Activated T-helper 9 cell treated with anti-CD3 and anti-CD28 coated beads, Interleukin-2, amount 50 U/mL, for 16 hours (primary cell): ENCODE data around the gene SH3GLB1.

ENCODE experiments used
- DNase-seq: peaks from one replicate; pipeline ENCODE4 v3.0.0-alpha.2; 2020; ENCODE audit warnings: low read depth

The SH3GLB1 gene

DNA sequence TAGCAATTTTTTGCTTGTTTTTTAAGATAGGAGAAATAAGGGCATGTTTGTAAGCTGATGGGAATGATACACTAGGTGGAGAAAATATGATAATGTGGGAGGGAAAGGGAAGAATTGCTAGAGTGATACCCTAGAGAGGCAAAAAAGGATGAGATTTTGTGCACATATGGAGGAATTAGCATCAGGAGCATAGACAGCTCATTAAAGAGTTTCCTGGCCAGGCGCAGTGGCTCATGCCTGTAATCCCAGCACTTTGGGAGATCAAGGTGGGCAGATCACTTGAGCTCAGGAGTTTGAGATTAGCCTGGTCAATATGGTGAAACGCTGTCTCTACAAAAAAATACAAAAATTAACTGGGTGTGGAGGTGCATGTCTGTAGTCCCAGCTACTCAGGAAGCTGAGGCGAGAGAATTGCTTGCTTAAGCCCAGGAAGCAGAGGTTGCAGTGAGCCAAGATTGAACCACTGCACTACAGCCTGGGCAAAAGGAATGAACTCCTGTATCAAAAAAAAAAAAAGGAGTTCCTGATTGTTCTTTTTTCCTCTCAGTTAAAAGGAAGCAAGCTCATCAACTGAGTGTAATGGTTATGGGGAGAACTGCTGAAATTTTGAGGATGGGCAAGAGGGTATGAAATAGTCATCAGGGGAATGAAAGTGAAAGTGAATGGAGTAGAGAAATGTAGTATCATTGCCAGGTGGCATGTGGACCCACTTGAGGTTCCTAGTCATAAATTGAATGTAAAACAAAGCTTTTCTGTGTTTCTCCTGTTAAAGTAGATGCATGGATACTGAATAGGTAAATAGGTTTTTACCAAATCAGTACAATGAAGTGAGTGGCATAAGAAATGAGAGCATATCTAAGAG, 35.5 kb downstream of the SH3GLB1 start:
- no peak for DNase-seq

- no peak for DNase-seq
Measured at GRCh38 chr1:86741947-86742572, 37.7 kb downstream of the SH3GLB1 start.

DNA sequence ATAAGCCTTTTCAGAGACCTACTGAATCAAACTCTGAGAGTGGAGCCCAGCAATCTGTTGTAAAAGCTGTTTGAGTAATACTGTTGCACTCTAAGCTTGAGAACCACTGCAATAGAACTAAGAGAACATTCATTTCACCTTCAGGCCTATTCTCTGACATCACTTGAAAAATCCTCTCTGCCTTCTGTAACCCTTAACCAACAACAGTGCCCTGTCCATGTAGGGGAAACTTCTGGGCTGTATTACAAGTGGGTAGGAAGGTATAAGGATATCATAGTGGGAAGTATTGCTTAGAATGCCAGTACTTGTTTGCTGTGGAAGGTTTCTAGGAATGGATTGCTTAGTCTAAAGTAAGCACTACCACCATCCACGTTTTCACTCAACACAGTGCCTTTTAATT, 42.9 kb downstream of the SH3GLB1 start:
- no peak for DNase-seq

DNA sequence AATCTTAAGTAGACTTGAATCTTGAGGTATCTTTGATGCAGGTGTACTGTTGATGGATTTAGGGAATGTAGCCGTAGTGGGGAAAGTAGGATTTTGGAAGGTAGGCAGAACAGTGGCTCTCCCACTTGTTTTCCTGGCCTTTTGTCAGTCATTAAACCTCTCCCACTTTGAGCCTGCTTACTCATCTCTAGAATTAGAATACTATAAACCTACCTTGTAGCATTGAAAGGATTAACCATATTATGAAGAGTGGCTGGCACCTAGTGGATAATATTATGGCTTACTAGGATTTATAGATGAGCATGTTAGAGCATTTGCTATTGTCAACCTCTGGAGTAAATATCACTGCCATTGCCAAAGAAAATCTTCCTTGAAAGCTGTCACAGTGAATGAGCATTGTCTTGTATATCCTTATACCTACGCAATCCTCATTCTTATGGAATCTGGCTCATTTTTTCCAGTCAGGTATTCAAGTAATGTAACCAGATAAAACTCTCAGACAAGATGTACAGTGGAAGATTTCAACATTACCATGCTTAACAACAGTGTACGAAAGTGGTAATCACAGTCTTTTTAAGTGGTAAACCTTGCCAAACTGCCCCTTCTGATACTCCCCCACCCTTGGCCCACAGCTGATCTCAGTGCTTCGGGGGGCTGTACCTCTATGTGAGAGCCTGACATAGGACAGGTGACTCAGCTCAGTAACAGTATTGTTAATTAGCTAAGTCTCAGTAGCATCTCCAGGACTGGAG, 44.4 kb downstream of the SH3GLB1 start:
- no peak for DNase-seq

DNA sequence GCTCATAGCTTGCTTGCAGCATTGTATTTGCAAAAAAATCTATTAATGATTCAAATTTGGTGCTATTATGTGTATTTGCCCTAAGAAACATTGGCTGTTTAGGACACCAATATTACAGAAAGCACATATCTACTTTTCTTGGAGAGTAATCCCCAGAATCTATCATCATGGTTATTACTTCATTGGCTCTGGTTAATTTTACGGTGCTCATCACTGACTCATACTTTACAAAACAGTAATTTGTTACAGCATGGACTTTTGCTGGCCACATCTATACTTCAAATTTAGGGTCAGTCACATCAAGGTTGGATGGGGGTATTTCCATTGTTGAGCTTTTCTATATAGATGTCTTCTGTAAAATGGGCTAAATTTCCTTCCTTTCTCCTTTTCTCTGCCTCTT, 45.7 kb downstream of the SH3GLB1 start:
- DNase-seq: no peak

GRCh38 chr1:86750530-86750929, 46.2 kb downstream of the SH3GLB1 start:
- no peak for DNase-seq

DNA sequence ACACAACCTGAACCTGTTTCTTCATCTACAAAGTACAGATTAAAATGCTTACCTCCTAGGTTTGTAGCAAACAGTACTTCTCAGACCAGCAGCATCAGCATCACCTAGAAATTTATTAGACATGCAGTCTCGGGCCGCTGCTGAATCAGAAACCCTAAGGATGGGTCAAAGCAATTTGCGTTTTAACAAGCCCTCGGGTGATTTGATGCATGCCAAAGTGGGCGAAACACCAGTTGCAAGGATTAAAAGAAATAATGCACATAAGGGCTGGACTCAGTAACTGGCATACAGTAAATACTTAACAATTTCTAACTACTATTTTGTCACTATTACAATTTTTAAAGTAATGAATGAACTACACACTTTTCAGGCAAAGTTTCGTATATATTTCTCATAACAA, 47.5 kb downstream of the SH3GLB1 start:
- DNase-seq: no peak

GRCh38 chr1:86753700-86754099, 49.3 kb downstream of the SH3GLB1 start:
- DNase-seq: no peak

DNA sequence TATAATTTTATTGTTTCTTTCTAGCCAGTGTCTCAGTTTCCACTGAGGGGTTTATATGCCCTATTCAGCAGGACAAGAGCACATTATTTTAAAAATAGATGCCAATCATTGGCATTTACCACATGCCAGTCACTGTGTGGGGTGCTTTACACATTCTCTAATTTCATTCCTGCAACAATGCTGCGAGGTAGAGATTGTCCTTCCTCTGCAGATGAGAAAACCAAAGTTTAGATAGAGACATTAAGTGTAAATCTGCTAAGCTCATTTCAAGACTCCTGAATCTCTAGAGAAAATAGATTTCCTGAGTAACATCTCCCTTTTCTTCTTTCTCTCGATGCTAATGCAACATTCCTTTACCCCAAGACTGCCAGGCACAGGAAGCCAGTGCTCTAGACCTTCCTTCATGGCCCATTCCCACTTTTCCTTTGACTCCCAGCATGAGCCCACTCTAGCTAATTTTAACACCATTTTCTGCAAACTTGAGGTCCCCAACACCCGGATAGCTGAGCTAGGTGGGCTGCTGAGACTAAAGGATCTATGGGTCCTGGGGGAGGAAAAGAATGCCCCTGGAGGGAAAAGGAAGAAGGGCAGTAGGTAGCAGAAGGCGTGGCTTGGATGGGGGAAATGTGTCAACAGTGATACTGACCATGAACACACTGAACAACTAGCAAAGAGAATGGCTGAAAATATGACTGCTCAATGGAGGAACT, 50.0 kb downstream of the SH3GLB1 start:
- DNase-seq: no peak

GRCh38 chr1:86756062-86756406, 51.7 kb downstream of the SH3GLB1 start:
- DNase-seq: no peak

DNA sequence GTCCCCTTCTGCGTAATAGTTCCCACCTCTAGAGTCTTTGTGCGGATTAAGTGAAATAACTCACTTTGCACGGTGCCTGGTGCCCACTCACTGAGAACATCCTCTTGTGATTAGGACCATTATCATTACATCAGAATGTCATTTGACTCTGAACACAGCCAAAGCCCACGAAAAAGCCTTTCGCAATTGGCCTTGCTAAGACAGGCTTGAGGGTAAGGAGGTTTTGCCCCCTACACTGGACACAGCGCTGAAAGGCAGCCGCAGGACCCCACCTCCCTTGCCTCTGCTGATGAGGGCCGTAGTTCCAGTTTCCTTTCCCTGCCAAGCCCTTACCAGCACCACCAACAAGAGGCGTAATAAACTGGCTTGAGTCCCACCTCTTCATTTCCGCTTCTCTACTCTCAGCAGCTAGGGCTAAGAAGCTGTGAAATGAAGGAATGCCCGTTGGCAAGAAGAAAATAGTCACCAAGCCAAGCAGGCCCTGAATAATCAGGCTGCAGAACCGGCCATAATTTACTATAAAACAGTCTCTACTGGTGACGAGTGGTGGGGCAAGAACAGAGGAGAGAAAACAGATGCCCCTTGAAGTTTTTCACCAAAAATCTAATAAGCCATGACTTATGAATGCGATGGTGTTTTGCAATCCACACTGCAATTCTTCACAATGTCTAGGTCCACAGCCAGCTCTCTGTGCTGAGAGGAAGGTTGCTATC, 53.1 kb downstream of the SH3GLB1 start:
- DNase-seq: no peak

- DNase-seq: no peak
Measured at GRCh38 chr1:86758570-86758969, 54.2 kb downstream of the SH3GLB1 start.

GRCh38 chr1:86760199-86760598, 55.8 kb downstream of the SH3GLB1 start:
- DNase-seq: no peak

- DNase-seq: no peak
Measured at GRCh38 chr1:86762336-86762735, 58.0 kb downstream of the SH3GLB1 start.

- DNase-seq: no peak
Measured at GRCh38 chr1:86764523-86764922, 60.1 kb downstream of the SH3GLB1 start.

GRCh38 chr1:86765073-86765472, 60.7 kb downstream of the SH3GLB1 start:
- DNase-seq: no peak

DNA sequence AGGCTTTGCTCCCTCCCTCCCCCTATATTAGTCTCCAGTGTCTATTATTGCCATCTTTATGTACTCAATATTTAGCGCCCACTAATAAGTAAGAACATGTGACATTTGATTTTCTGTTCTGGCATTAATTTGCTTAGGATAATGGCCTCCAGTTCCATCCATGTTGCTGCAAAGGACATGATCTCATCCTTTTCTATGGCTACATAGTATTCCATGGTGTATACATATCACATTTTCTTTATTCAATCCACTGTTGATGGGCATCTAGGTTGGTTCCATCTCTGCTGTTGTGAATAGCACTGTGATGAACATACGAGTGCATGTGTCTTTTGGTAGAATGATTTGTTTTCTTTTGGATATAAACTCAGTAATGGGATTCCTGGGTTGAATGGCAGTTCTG, 61.3 kb downstream of the SH3GLB1 start:
- DNase-seq: no peak

DNA sequence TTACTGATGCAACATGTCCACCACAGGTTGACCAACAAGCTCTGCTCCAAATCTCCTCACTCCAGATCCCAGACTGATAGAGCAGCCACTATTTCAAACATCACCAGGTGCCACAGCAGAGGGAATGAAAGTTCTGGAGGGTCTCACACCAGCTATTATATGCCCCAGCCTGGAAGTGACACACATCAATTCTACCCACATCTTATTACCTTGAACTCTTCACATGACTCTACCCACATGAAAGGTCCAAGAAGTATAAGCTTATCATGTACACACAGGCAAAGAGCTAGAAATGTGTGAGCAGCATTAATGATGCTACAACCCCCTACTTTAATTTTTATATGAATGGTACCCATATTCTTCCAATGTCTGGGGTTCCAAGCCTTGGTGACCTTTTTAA, 64.2 kb downstream of the SH3GLB1 start:
- no peak for DNase-seq

GRCh38 chr1:86769065-86769464, 64.7 kb downstream of the SH3GLB1 start:
- DNase-seq: no peak

DNA sequence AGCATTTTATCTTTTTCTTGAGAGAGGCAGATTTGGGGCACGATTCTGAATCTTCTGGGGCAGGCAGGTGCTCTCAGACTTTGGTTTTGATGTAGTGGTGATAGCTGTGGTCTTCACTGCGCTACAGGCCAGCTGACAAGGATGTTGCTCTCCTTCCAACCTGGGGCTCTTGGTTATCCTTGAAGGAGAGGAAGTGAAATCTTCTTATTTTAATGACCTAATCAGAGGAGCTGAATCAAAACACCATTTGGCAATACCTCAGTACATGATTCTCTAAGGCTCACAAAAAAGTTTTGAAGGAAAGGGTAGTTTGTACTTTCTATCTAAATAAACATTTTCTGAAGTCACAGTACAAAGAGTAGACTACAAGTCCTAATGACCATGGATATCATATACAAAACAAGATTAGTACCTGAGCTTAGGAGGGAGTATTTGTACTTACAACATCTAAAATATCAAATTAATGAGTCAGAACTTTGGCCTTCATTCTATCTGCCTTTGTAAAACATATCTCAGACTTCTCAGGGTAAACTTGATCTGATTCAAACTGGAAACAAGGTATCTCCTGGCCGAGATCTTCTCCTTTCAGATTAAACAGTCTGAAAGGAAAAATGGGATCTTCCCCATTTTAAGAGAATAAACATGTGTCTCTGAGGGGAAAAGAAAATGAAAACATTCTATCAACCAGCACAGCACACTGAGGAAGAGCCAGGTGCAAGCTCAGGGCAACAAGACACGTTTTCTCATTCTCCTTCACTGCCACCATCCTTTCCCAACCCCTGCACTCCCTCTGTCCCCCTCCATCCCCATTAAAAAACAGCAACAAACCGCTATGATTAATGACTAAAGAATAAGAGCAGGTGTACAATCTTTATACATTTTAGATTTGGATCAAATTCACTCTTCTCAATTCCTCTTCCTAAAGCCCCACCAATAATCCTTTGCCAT, 69.2 kb downstream of the SH3GLB1 start:
- no peak for DNase-seq
